ENCODE results near the gene ZNF343. TPM values are rescaled to one million over a fixed set of nuclear protein-coding genes. Genes with fewer than 3 reads are reported as not detected.

The ZNF343 gene
- total and polyA plus RNA-seq, 2 experiments from 2014 or later, result 2.4 to 6.4 TPM

- TF ChIP-seq EZH2phosphoT487 (IDR thresholded peaks at IDR 0.05; ENCODE audit: unreplicated experiment) (no peak), ZNF114 (CRISPR knock-in tag; IDR thresholded peaks at IDR 0.05) (no peak)
Observed at GRCh38 chr20:2544211-2544610, 35.5 kb upstream of the ZNF343 start (continued).

- Mint-ChIP-seq H3K4me3 (no peak overlapping the region), H3K36me3 (ENCODE audit: low read depth) (no peaks in the 10 kb centered on the region), H3K9me3 (no peaks in the 10 kb centered on the region), H3K27ac (no peak overlapping the region), H3K4me1 (no peaks in the 10 kb centered on the region), H3K27me3 (ENCODE audit: insufficient read depth, low read depth, poor library complexity) (peaks cover 5% of the 10 kb centered on the region)
- H3K27me3 ChIP-seq (ENCODE audit: insufficient read depth), result peaks cover 17% of the 10 kb centered on the region
- H3K9me2 ChIP-seq (ENCODE audit: insufficient read depth), result peaks cover 10% of the 10 kb centered on the region; the same call in 1 of the 2 replicates
- TF ChIP-seq CREB1 (CRISPR knock-in tag; IDR thresholded peaks at IDR 0.05; ENCODE audit: low read depth) (no peak), JUNB (IDR thresholded peaks at IDR 0.05; ENCODE audit: unreplicated experiment) (no peak), EZH2phosphoT487 (IDR thresholded peaks at IDR 0.05; ENCODE audit: unreplicated experiment) (no peak), ZNF462 (CRISPR knock-in tag; IDR thresholded peaks at IDR 0.05) (no peak), ZNF331 (CRISPR knock-in tag; IDR thresholded peaks at IDR 0.05; ENCODE audit: low read depth) (no peak), EZH2 (IDR thresholded peaks at IDR 0.05; ENCODE audit: low read depth, unreplicated experiment) (no peak), STAT1 (IDR thresholded peaks at IDR 0.05; ENCODE audit: unreplicated experiment) (no peak), CTCF (conservative IDR thresholded peaks at IDR 0.05; ENCODE audit: low read depth in 2 of 2) (no peak), ETS1 (IDR thresholded peaks at IDR 0.05) (no peak), POLR2AphosphoS5 (IDR thresholded peaks at IDR 0.05; ENCODE audit: low read depth) (no peak), REST (IDR thresholded peaks at IDR 0.05; ENCODE audit: unreplicated experiment) (no peak), ZNF114 (CRISPR knock-in tag; IDR thresholded peaks at IDR 0.05) (no peak), NANOG (IDR thresholded peaks at IDR 0.05; ENCODE audit: borderline replicate concordance) (no peak)
- H3K79me2 ChIP-seq (replicated peaks; ENCODE audit: insufficient read depth), result no peaks in the 10 kb centered on the region
- no peak overlapping the region for H3K4me3 ChIP-seq
- H3K27ac ChIP-seq (ENCODE audit: low read depth), result no peak overlapping the region
- ATAC-seq (no peak), DNase-seq (ENCODE audit: low spot score) (no peak)
- H3K4me2 ChIP-seq, result no peak overlapping the region
- no peaks in the 10 kb centered on the region for H3K4me1 ChIP-seq (ENCODE audit: insufficient read depth)
- H3F3A ChIP-seq (replicated peaks; ENCODE audit: low read depth), result no peaks in the 10 kb centered on the region
- no peaks in the 10 kb centered on the region for H3K36me3 ChIP-seq (ENCODE audit: insufficient read depth)
- H2AFZ ChIP-seq, result no peak overlapping the region
- no peaks in the 10 kb centered on the region; the same call in 1 of the 2 replicates for H4K20me1 ChIP-seq (replicated peaks; ENCODE audit: insufficient read depth)
Observed at GRCh38 chr20:2542361-2542760, 33.6 kb upstream of the ZNF343 start.
